Measurements from ENCODE around the gene CCDC187. TPM values are rescaled to one million over a fixed set of nuclear protein-coding genes. Genes with fewer than 3 reads are reported as not detected.

Gene CCDC187
- total RNA-seq, 1 donor from 2014 or later: not detected

- Mint-ChIP-seq H3K27me3 (no peaks in the 10 kb centered on the region), H3K9me3 (no peaks in the 10 kb centered on the region), H3K4me1 (no peaks in the 10 kb centered on the region), H3K27ac (no peak overlapping the region), H3K4me3 (no peak overlapping the region), H3K36me3 (ENCODE audit: low read depth) (no peaks in the 10 kb centered on the region)
- intact Hi-C loops (cut with micrococcal nuclease): no loop called here
- no peak for DNase-seq
Observed at GRCh38 chr9:136297766-136298735, 5.8 kb downstream of the CCDC187 start.

GRCh38 chr9:136297016-136297691, 6.7 kb downstream of the CCDC187 start:
- Mint-ChIP-seq H3K4me1 (no peaks in the 10 kb centered on the region), H3K27me3 (no peaks in the 10 kb centered on the region), H3K9me3 (no peaks in the 10 kb centered on the region), H3K4me3 (no peak overlapping the region), H3K27ac (no peak overlapping the region), H3K36me3 (ENCODE audit: low read depth) (no peaks in the 10 kb centered on the region)
- intact Hi-C loops (cut with micrococcal nuclease): no loop called here
- DNase-seq: no peak

GRCh38 chr9:136296434-136297015, 7.4 kb downstream of the CCDC187 start:
- H3K36me3 Mint-ChIP-seq (ENCODE audit: low read depth): no peaks in the 10 kb centered on the region
- DNase-seq: no peak
- H3K4me3 Mint-ChIP-seq: no peak overlapping the region
- no peaks in the 10 kb centered on the region for H3K27me3 Mint-ChIP-seq
- H3K4me1 Mint-ChIP-seq: no peaks in the 10 kb centered on the region
- no peak overlapping the region for H3K27ac Mint-ChIP-seq
- intact Hi-C loops (cut with micrococcal nuclease): no loop called here
- H3K9me3 Mint-ChIP-seq: no peaks in the 10 kb centered on the region

GRCh38 chr9:136295542-136296433, 8.1 kb downstream of the CCDC187 start:
- H3K27me3 Mint-ChIP-seq: no peaks in the 10 kb centered on the region

GRCh38 chr9:136295055-136295454, 8.8 kb downstream of the CCDC187 start:
- Mint-ChIP-seq H3K4me1 (no peaks in the 10 kb centered on the region), H3K36me3 (ENCODE audit: low read depth) (no peaks in the 10 kb centered on the region), H3K27ac (no peak overlapping the region), H3K9me3 (no peaks in the 10 kb centered on the region), H3K4me3 (no peak overlapping the region), H3K27me3 (no peaks in the 10 kb centered on the region)
- intact Hi-C loops (cut with micrococcal nuclease): no loop called here
- no peak for DNase-seq

More at GRCh38 chr9:136295542-136296433, 8.1 kb downstream of the CCDC187 start:
- no peaks in the 10 kb centered on the region for H3K4me1 Mint-ChIP-seq
- no peak overlapping the region for H3K4me3 Mint-ChIP-seq
- intact Hi-C loops (cut with micrococcal nuclease): no loop called here
- no peaks in the 10 kb centered on the region for H3K9me3 Mint-ChIP-seq
- DNase-seq: no peak
- no peaks in the 10 kb centered on the region for H3K36me3 Mint-ChIP-seq (ENCODE audit: low read depth)
- no peak overlapping the region for H3K27ac Mint-ChIP-seq

GRCh38 chr9:136294437-136294836, 9.5 kb downstream of the CCDC187 start:
- Mint-ChIP-seq H3K4me1 (no peaks in the 10 kb centered on the region), H3K27ac (no peak overlapping the region), H3K9me3 (no peaks in the 10 kb centered on the region), H3K4me3 (no peak overlapping the region), H3K27me3 (no peaks in the 10 kb centered on the region), H3K36me3 (ENCODE audit: low read depth) (no peaks in the 10 kb centered on the region)
- DNase-seq: no peak
- intact Hi-C loops (cut with micrococcal nuclease): no loop called here

- Mint-ChIP-seq H3K27me3 (no peaks in the 10 kb centered on the region), H3K4me3 (no peak overlapping the region), H3K27ac (no peak overlapping the region), H3K4me1 (no peaks in the 10 kb centered on the region), H3K9me3 (no peaks in the 10 kb centered on the region), H3K36me3 (ENCODE audit: low read depth) (no peaks in the 10 kb centered on the region)
- intact Hi-C loops (cut with micrococcal nuclease): no loop called here
- DNase-seq: no peak
Observed at GRCh38 chr9:136293476-136294077, 10.3 kb downstream of the CCDC187 start.

- no peak for DNase-seq
- no peaks in the 10 kb centered on the region for H3K27me3 Mint-ChIP-seq
- no peak overlapping the region for H3K27ac Mint-ChIP-seq
- no peaks in the 10 kb centered on the region for H3K9me3 Mint-ChIP-seq
- intact Hi-C loops (cut with micrococcal nuclease): no loop called here
- no peak overlapping the region for H3K4me3 Mint-ChIP-seq
- H3K36me3 Mint-ChIP-seq (ENCODE audit: low read depth): no peaks in the 10 kb centered on the region
- no peaks in the 10 kb centered on the region for H3K4me1 Mint-ChIP-seq
Observed at GRCh38 chr9:136292591-136293448, 11.1 kb downstream of the CCDC187 start.

- H3K27ac Mint-ChIP-seq: no peak overlapping the region
- intact Hi-C loops (cut with micrococcal nuclease): no loop called here
- H3K4me3 Mint-ChIP-seq: no peak overlapping the region
- H3K27me3 Mint-ChIP-seq: no peaks in the 10 kb centered on the region
- H3K9me3 Mint-ChIP-seq: no peaks in the 10 kb centered on the region
- H3K36me3 Mint-ChIP-seq (ENCODE audit: low read depth): no peaks in the 10 kb centered on the region
- H3K4me1 Mint-ChIP-seq: no peaks in the 10 kb centered on the region
- DNase-seq: no peak
Observed at GRCh38 chr9:136292026-136292538, 11.8 kb downstream of the CCDC187 start.

GRCh38 chr9:136291306-136292025, 12.4 kb downstream of the CCDC187 start:
- intact Hi-C loops (cut with micrococcal nuclease): no loop called here
- H3K27ac Mint-ChIP-seq: no peak overlapping the region
- no peak for DNase-seq
- no peaks in the 10 kb centered on the region for H3K27me3 Mint-ChIP-seq
- H3K9me3 Mint-ChIP-seq: no peaks in the 10 kb centered on the region
- H3K4me1 Mint-ChIP-seq: no peaks in the 10 kb centered on the region
- H3K4me3 Mint-ChIP-seq: no peak overlapping the region
- no peaks in the 10 kb centered on the region for H3K36me3 Mint-ChIP-seq (ENCODE audit: low read depth)

- Mint-ChIP-seq H3K4me1 (no peaks in the 10 kb centered on the region), H3K9me3 (no peaks in the 10 kb centered on the region), H3K27ac (no peak overlapping the region), H3K4me3 (no peak overlapping the region), H3K36me3 (ENCODE audit: low read depth) (no peaks in the 10 kb centered on the region), H3K27me3 (no peaks in the 10 kb centered on the region)
- no peak for DNase-seq
- intact Hi-C loops (cut with micrococcal nuclease): no loop called here
Observed at GRCh38 chr9:136290508-136291000, 13.3 kb downstream of the CCDC187 start.
